ENCODE measurements around the gene SLC15A1.

The SLC15A1 gene

DNA sequence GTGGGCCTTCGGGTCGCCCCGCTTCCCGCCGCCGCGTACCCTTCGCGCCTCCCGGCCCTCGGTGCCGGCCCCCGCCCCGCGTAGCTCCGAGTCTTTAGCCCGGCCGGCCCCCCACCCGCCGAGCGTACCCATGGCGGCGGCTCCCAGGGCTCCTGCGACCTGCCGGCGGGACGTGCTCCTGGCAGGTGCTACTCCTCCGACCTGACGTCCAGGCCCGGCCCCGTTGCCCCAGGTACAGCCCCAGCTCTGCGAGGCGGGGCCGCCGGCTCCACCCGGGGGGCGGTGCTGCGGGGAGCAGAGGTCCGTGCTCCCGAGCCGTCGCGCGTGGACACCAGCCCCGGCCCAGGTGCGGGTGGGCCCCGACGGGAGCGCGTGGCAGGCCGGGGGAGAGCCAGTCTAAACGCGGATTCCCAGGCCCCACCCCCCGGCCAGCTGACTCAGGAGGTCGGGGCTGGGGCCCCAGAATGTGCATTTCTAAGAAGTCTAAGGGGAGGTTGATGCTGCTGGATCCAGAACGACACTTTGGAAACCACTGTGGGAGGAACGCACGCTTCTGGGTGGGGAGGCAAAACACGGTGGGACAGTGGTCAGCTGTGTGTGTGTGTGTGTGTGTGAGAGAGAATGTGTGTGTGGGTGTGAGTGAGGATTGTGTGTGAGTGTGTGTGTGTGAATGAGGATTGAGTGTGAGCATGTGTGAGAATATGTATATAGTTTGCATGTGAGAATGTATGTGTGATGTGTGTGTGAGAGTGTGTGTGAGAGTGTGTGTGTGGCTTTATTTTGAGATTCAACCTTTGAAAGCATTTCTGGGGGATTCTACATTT is at the start of gene SLC15A1:
TSS of gene SLC15A1 (minus strand) at position 206 of the 824 bp plus-strand sequence. CDS start at position 132, 74 bp downstream.
- no peak for DNase-seq

DNA sequence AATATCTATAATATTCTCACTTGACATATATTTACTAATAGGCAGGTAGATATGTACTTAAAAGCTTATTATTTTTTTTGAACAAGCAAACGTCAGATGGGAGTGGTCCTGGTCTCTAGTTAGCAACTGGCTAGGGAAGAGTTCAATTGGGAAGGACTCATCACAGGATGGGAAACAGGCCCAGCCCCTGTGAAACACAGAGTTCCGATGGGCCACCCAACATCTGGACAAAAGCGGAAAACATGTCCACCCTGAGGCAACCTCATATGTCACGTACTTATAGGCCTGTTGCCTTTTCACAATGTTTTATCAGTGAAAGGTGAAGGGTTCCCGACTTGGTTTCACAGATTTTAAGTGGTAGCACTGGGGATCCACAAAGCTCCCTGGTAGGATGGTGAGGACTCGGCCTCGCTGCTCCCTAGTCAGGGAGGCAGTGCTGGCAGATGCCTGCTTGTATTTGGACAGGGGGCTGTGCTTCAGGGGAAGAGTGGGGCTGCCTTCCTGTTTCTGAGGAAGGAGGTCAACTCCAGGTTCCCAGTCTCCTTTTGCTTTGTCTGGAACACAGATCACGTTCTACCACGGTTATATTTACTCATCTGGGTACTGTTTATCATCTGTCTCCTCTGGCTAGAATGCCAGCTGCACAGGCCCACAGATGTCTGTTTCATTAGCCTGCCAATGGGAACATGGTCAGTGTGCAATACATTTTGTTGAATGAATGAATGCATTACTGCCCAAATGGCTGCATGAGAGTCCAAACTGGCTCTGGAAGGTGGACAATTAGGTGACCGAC is 49.4 kb upstream of the SLC15A1 start:
- no peak for DNase-seq

DNA sequence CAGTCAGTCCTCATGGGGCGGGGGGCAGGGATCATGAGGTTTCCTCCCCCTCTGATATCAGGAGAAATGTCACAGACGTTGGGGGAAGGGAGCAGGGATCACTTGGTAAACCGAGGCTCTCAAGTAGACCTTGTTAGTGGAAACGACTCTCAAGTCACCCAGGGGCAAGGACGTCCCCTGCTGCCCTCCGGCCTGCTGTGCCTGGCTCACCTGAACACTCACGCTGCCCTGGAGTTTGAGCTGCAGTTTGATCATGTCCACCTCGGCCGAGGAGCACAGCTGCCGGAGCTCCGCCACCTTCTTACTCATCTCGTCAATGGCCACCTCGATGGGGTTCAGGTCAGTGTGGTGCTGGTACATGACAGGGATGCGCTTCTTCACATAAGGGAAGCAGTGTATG is 47.6 kb upstream of the SLC15A1 start:
- no peak for DNase-seq

- no peak for DNase-seq
Observed at GRCh38 chr13:98798849-98799645, 46.6 kb upstream of the SLC15A1 start.

DNA sequence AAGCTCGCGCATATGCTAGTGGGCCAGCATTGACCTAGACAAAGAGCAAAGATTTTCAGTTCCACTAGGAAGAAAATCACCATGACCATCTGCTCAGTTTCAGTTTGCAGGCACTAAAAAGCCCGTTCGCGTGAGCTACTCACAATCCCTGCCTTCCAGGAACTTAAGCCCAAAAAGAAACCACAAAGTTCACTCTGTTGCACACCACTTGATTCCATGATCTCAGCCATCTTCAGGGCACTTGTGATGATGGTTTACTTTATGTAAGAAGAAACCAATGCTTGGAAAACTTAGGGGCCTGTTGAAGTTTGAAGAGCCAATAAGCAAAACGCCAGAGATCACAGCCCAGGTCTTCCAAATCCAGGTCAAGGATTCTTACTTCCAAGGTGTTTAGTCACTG is 45.0 kb upstream of the SLC15A1 start:
- no peak for DNase-seq

GRCh38 chr13:98796798-98797197 is 44.3 kb upstream of the SLC15A1 start:
- no peak for DNase-seq

GRCh38 chr13:98796191-98796590 is 43.7 kb upstream of the SLC15A1 start:
- no peak for DNase-seq

- DNase-seq, result no peak
Observed at GRCh38 chr13:98795220-98795619, 42.7 kb upstream of the SLC15A1 start.

- no peak for DNase-seq
Observed at GRCh38 chr13:98794498-98794897, 42.0 kb upstream of the SLC15A1 start.

DNA sequence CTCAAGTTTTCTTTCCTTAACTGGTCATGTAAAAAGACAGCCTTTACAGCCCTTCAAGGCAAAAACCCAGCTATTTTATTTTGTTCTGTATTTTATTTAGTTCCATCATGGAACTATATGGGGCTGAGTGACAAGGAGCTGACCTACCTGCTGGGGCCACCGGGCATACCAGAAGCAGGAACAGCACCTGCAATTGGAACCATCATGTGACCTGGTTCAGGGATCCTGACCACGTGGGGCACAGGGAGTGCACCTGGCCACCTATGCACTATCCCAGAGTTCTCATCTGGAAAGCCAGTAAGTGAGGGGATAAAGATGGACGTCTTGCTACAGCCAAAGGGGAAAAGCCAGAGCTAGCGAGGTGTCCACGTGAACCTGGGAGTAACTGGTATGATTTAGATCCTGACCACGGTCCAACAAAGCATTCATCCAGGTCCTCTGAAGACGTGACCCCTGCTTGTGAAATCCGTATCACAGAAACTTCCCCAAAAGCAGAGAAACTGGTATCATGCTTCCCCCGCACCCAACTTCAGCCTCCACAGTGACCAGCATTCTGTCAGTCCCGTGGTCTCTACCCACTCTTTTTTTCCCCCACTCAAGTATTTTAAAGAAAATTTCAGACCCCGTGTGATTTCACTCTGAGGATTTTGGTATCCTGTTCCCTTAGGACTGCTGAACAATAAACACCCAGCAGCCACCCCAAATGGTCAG is 40.5 kb upstream of the SLC15A1 start:
- DNase-seq, result no peak

DNA sequence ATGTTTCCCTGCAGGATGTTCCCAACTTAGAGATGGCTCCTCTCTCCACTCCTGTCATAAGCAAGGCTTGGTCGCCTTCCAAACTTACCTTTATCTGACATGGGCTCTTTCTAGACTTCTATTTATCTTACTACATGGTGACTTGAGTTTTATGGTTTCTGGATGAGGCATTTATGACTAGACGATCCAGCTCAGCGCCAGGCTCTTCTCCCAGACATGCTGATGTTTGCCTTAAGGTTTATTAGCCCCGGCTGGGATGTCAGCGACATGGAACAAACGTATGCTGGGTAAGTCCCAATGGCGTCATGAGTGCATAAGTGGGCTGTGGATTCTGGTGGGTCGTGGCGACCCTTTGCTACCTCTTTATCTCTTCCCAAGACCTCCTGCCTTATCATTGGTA is 39.8 kb upstream of the SLC15A1 start:
- DNase-seq, result no peak

- DNase-seq, result no peak
Observed at GRCh38 chr13:98791611-98792010, 39.1 kb upstream of the SLC15A1 start.

DNA sequence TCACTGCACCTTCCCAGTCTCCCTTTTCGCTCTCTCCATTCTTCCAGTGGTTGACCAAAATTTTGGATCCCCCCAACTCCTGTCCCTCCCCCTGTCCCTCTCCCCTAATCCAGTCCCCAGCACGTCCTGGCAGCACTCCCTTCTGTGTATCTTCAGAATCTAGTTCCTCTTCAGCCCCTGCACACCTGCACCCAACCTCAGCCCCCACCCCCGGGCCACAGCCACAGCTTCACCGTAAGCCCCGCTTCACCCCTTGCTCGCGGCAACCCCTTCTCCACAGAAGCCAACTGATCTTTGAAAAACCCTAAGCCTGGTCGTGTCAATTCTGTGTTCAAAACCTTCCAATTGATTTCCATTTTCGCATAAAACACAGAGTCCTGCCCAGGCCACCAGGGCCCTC is 35.5 kb upstream of the SLC15A1 start:
- no peak for DNase-seq

DNA sequence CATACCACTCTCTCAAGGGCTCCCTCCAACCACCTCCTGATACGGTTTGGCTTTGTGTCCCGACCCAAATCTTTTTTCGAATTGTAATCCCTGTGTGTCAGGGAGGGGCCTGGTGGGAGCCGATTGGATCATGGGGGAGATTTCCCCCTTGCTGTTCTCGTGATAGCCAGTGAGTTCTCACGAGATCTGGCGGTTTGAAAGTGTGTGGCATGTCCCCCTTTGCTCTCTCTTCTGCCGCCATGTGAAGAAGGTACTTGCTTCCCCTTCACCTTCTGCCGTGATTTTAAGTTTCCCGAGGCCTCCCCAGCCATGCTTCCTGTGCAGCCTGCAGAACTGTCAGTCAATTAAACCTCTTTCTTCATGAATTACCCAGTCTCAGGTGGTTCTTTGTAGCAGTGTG is 34.7 kb upstream of the SLC15A1 start:
- no peak for DNase-seq

- DNase-seq, result no peak
Observed at GRCh38 chr13:98786023-98786422, 33.6 kb upstream of the SLC15A1 start.

DNA sequence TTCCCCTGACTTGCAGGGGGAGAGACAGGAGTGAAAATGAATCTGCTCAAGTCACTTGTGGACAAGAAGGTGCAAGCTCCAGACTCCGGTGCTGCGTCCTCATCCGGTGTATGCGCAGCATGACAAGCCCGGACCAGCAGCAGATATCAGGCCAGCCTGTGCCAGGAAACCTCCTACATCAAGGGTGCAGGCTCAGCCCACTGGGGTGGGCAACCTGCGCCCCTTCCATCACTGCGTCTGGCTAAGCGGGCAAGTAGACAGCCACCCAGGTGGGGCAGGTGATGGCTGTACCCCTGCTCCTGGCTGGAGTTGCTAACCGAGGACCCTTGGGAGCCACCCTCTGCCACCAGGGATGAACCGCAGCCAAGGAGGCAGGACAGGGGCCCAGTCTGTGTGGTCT is 32.9 kb upstream of the SLC15A1 start:
- DNase-seq, result no peak

DNA sequence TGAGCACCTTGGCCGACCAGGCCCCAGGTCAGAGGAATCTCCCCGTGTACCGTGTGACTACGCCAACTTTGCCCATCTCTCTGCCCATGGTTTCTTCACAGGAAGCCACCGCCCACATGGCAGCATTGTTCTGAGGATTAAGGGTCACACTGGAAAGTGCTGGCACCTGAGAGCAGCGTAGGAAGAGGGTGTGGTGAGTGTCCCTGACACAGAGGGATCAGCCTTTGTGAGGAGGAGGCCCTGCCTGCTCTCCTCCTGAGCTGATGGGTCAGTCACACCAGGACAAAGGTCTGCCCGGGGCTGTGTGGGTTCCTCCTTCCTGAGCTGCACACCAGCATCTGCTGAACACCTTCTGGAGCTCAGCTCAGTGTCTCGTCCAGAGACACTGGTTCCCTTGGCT is 32.2 kb upstream of the SLC15A1 start:
- no peak for DNase-seq

DNA sequence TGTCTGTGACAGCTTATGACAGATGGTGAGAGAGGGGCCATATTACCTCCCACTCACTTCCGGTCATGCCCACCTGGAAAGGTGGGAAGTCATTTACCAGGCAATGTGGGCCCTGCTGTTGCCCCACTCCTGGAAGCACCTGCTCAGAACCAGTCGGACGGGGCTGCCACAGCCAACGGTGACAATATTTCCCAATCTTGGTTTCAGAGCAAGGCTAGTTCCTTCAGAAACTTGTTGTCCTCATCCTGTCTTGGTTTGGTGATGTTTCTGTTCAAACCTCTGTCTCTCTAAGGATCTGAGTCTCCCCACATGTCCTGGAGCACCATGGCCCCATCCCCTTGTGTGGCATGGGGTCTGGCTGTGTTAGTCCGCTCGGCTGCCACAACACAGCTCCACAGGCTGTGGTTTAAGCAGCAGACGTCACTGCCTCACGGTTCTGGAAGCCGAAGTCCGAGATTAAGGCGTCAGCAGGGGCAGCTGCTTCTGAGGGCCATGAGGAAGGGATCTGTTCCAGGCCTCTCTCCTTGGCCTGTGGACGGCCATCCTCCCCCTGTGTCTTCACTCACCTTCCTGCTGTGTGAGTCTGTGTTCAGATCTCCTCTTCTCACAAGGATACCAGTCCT is 31.5 kb upstream of the SLC15A1 start:
- no peak for DNase-seq

- DNase-seq, result no peak
Observed at GRCh38 chr13:98782654-98783053, 30.2 kb upstream of the SLC15A1 start.

DNA sequence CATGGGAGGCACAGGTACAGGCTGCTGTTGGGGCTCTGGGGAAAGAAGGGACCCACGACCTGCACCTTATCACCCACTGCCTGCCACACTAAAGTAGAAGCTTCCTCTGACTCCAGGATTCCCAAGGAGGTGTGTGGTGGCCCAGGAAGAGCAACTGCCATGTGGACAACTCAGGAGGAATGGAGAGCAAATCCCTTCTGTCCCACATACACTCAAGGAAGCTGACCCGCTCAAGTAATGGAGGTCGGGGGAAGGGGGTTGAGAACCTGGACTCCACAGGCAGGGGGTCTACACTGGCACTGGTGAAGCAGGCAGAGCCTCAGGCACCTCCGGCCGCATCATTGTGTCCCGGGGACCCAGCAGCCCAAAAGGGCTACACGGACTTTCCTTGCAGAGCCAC is 29.4 kb upstream of the SLC15A1 start:
- no peak for DNase-seq

GRCh38 chr13:98781470-98781869 is 29.0 kb upstream of the SLC15A1 start:
- no peak for DNase-seq

DNA sequence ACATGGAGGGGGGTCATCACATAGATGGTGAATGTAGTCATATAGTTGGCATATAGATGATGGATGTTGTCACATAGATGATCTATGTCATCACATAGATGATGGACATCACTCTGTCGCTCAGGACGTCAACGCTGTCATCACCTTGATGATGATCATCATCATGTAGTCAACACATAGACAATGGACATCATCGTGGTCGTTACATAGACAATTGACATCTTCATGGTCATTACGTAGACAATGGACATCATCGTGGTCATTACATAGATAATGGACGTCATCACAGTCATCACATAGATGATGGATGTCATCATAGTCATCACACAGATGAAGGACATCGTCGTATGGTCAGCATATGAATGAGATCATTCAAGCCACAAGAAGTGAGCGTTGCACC is 28.6 kb upstream of the SLC15A1 start:
- DNase-seq, result no peak

Data from COR-L47 (cell line).